ENCODE data around the gene FGFR4.

GRCh38 chr5:177112589-177113220, 26.0 kb downstream of the FGFR4 start:
- TF ChIP-seq CTCF (IDR thresholded peaks at IDR 0.05) (no peak), POLR2A (IDR thresholded peaks at IDR 0.05) (no peak), POLR2AphosphoS5 (IDR thresholded peaks at IDR 0.05) (no peak)
